ENCODE results near the gene CCR5AS.

The CCR5AS gene

GRCh38 chr3:46454606-46455005 is 47.7 kb upstream of the CCR5AS start:
- H3K4me3 ChIP-seq (ENCODE audit: low read depth in 1 of 2, low read length in 2 of 2), result no peak overlapping the region
- peaks cover 23% of the 10 kb centered on the region for H3K4me1 ChIP-seq (ENCODE audit: insufficient read depth, low read length)
- H3K4me2 ChIP-seq (ENCODE audit: insufficient read depth, low read length), result no peak overlapping the region
- no peak for TF ChIP-seq EZH2 (IDR thresholded peaks at IDR 0.05; ENCODE audit: borderline replicate concordance, low read depth, low read length, severe bottlenecking)
- TF ChIP-seq, protein P1, sequence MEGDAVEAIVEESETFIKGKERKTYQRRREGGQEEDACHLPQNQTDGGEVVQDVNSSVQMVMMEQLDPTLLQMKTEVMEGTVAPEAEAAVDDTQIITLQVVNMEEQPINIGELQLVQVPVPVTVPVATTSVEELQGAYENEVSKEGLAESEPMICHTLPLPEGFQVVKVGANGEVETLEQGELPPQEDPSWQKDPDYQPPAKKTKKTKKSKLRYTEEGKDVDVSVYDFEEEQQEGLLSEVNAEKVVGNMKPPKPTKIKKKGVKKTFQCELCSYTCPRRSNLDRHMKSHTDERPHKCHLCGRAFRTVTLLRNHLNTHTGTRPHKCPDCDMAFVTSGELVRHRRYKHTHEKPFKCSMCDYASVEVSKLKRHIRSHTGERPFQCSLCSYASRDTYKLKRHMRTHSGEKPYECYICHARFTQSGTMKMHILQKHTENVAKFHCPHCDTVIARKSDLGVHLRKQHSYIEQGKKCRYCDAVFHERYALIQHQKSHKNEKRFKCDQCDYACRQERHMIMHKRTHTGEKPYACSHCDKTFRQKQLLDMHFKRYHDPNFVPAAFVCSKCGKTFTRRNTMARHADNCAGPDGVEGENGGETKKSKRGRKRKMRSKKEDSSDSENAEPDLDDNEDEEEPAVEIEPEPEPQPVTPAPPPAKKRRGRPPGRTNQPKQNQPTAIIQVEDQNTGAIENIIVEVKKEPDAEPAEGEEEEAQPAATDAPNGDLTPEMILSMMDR (IDR thresholded peaks at IDR 0.05; ENCODE audit: borderline replicate concordance, extremely low read depth, low read length, poor library complexity, severe bottlenecking), result no peak
- no peaks in the 10 kb centered on the region for H3K36me3 ChIP-seq (ENCODE audit: insufficient read depth, low read length)
- no peak overlapping the region; the same call in 1 of the 2 replicates for H3K27ac ChIP-seq (ENCODE audit: low read length)
- no peaks in the 10 kb centered on the region for H3K27me3 ChIP-seq (ENCODE audit: insufficient read depth, low read length, poor library complexity)
- H3K9me3 ChIP-seq (ENCODE audit: insufficient read depth, low read length, severe bottlenecking), result no peaks in the 10 kb centered on the region
- ATAC-seq (ENCODE audit: insufficient read depth, low read depth) (no peak), DNase-seq (no peak)
- no peaks in the 10 kb centered on the region for H3K79me2 ChIP-seq (ENCODE audit: insufficient read depth, low read length)
- H3K9ac ChIP-seq (ENCODE audit: low read depth, low read length), result no peak overlapping the region
- no peaks in the 10 kb centered on the region for H4K20me1 ChIP-seq (ENCODE audit: insufficient read depth, low read length)
- no peak overlapping the region for H2AFZ ChIP-seq (ENCODE audit: low read depth, low read length)

DNA sequence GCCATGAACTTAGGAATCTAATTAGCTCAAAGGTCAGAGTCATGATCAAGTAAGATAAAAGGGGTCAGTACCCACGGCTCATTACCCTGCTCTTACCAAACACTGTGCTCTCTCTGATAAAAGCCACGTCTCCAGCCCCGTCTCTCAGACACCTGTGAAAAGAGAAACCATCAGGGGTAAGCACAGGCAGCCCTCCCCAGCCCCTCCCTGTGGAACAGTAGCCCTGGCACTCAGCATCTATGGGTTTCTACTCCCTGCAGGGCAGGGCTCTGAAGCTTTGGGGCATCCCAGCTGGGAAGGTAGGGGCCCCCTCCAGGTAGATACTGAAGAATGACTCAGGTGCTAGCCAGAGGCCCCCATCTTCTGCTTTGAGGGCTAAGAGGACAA is 47.3 kb upstream of the CCR5AS start:
- no peaks in the 10 kb centered on the region for H3K9me3 ChIP-seq (ENCODE audit: insufficient read depth, low read length, severe bottlenecking)
- no peak overlapping the region for H3K4me3 ChIP-seq (ENCODE audit: low read depth in 1 of 2, low read length in 2 of 2)
- no peaks in the 10 kb centered on the region for H3K36me3 ChIP-seq (ENCODE audit: insufficient read depth, low read length)
- peak; percentile 37 for DNase-seq
- no peak overlapping the region for H2AFZ ChIP-seq (ENCODE audit: low read depth, low read length)
- no peaks in the 10 kb centered on the region for H3K27me3 ChIP-seq (ENCODE audit: insufficient read depth, low read length, poor library complexity)
- TF ChIP-seq, protein P1 (IDR thresholded peaks at IDR 0.05; ENCODE audit: borderline replicate concordance, extremely low read depth, low read length, poor library complexity, severe bottlenecking), result no peak
- no peak for TF ChIP-seq EZH2 (IDR thresholded peaks at IDR 0.05; ENCODE audit: borderline replicate concordance, low read depth, low read length, severe bottlenecking)
- no peak overlapping the region for H3K4me2 ChIP-seq (ENCODE audit: insufficient read depth, low read length)
- H3K4me1 ChIP-seq (ENCODE audit: insufficient read depth, low read length), result peaks cover 23% of the 10 kb centered on the region
- H3K27ac ChIP-seq (ENCODE audit: low read length), result no peak overlapping the region
- ATAC-seq (ENCODE audit: insufficient read depth, low read depth), result peak; percentile 78
- no peak overlapping the region for H3K9ac ChIP-seq (ENCODE audit: low read depth, low read length)
- H3K79me2 ChIP-seq (ENCODE audit: insufficient read depth, low read length), result no peaks in the 10 kb centered on the region
- no peaks in the 10 kb centered on the region for H4K20me1 ChIP-seq (ENCODE audit: insufficient read depth, low read length)

- Histone ChIP-seq H3K4me1 (ENCODE audit: insufficient read depth, low read length) (peaks cover 23% of the 10 kb centered on the region), H3K9ac (ENCODE audit: low read depth, low read length) (no peak overlapping the region), H3K27me3 (ENCODE audit: insufficient read depth, low read length, poor library complexity) (no peaks in the 10 kb centered on the region), H3K4me2 (ENCODE audit: insufficient read depth, low read length) (no peak overlapping the region), H3K27ac (ENCODE audit: low read length) (no peak overlapping the region), H4K20me1 (ENCODE audit: insufficient read depth, low read length) (no peaks in the 10 kb centered on the region), H3K9me3 (ENCODE audit: insufficient read depth, low read length, severe bottlenecking) (no peaks in the 10 kb centered on the region), H2AFZ (ENCODE audit: low read depth, low read length) (no peak overlapping the region), H3K36me3 (ENCODE audit: insufficient read depth, low read length) (no peaks in the 10 kb centered on the region), H3K79me2 (ENCODE audit: insufficient read depth, low read length) (no peaks in the 10 kb centered on the region), H3K4me3 (ENCODE audit: low read depth in 1 of 2, low read length in 2 of 2) (no peak overlapping the region)
- ATAC-seq (ENCODE audit: insufficient read depth, low read depth) (peak; percentile 49), DNase-seq (no peak)
- TF ChIP-seq, protein P1 (IDR thresholded peaks at IDR 0.05; ENCODE audit: borderline replicate concordance, extremely low read depth, low read length, poor library complexity, severe bottlenecking), result no peak
- TF ChIP-seq EZH2 (IDR thresholded peaks at IDR 0.05; ENCODE audit: borderline replicate concordance, low read depth, low read length, severe bottlenecking), result no peak
Observed at GRCh38 chr3:46453526-46454208, 46.8 kb upstream of the CCR5AS start.
